ENCODE results near the gene SH2D3A. TPM values are rescaled to one million over a fixed set of nuclear protein-coding genes. Genes with fewer than 3 reads are reported as not detected.

The SH2D3A gene
- total and polyA plus RNA-seq, 2 donors from 2014 or later: 12.5 to 35.4 TPM

DNA sequence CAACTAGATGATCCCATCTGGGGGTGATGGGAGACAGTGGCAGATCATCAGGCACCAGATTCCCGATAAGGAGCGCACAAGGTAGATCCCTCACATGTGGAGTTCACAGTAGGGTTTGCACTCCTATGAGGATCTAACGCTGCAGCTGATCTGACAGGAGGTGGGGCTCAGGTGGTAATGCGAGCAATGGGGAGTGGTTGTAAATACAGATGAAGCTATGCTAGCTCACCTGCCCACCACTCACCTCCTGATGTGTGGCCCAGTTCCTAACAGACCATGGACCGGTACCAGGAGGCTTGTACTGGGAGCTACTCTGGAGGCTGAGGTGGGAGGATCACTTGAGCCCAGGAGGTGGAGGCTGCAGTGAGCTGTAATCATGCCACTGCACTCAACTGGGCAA lies 40.1 kb upstream of the SH2D3A start:
- FAIRE-seq: no peak
- no peaks in the 10 kb centered on the region for H3K4me1 ChIP-seq (ENCODE audit: control insufficient read depth in 2 of 3, insufficient read depth in 2 of 3, low read depth in 1 of 3, low read length in 3 of 3)
- intact Hi-C loops (cut with DNase I): no loop called here

DNA sequence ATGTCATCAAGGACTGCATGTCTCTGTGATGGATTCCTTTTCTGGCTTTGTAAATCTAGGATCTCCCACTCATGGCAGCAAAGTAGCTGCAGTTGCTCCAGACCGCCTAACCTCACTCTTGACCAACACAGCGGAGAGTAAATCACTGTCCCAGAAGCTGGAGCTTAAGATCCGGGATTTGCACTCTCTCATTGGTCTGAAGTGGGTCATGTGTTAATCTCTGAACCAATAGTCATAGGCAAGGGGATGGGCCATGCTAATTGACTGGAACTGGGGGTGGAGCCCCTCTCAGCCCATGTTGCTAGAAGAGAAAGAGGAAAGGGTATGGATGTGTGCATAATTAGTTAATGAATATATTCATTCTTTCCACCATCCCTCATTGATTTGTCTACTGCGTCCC lies 39.3 kb upstream of the SH2D3A start:
- no peak for DNase-seq
- TF ChIP-seq, protein P1, sequence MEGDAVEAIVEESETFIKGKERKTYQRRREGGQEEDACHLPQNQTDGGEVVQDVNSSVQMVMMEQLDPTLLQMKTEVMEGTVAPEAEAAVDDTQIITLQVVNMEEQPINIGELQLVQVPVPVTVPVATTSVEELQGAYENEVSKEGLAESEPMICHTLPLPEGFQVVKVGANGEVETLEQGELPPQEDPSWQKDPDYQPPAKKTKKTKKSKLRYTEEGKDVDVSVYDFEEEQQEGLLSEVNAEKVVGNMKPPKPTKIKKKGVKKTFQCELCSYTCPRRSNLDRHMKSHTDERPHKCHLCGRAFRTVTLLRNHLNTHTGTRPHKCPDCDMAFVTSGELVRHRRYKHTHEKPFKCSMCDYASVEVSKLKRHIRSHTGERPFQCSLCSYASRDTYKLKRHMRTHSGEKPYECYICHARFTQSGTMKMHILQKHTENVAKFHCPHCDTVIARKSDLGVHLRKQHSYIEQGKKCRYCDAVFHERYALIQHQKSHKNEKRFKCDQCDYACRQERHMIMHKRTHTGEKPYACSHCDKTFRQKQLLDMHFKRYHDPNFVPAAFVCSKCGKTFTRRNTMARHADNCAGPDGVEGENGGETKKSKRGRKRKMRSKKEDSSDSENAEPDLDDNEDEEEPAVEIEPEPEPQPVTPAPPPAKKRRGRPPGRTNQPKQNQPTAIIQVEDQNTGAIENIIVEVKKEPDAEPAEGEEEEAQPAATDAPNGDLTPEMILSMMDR (IDR thresholded peaks at IDR 0.05; ENCODE audit: borderline replicate concordance, extremely low read depth, insufficient read depth): no peak
- H3K4me3 ChIP-seq (ENCODE audit: low read length in 3 of 3): no peak overlapping the region

More for the DNA sequence above, 40.1 kb upstream of the SH2D3A start:
- no peak for DNase-seq
- no peak overlapping the region for H3K9ac ChIP-seq (ENCODE audit: low read length in 3 of 3)
- H3K4me3 ChIP-seq (ENCODE audit: low read length in 3 of 3): no peak overlapping the region
- no peak overlapping the region for H3K27ac ChIP-seq (ENCODE audit: low read depth in 2 of 2, low read length in 2 of 2)
- no peaks in the 10 kb centered on the region for H3K27me3 ChIP-seq (ENCODE audit: control insufficient read depth, insufficient read depth, low read length)
- no peaks in the 10 kb centered on the region for H3K36me3 ChIP-seq (ENCODE audit: control insufficient read depth in 2 of 3, insufficient read depth in 3 of 3, low read length in 3 of 3)
- TF ChIP-seq, protein P1 (IDR thresholded peaks at IDR 0.05; ENCODE audit: borderline replicate concordance, extremely low read depth, insufficient read depth): no peak
- peaks cover 0 to 2% (median 0%) of the 10 kb centered on the region in 3 donors for H3K9me3 ChIP-seq (ENCODE audit: control insufficient read depth in 2 of 3, insufficient read depth in 1 of 3, low read length in 3 of 3)

DNA sequence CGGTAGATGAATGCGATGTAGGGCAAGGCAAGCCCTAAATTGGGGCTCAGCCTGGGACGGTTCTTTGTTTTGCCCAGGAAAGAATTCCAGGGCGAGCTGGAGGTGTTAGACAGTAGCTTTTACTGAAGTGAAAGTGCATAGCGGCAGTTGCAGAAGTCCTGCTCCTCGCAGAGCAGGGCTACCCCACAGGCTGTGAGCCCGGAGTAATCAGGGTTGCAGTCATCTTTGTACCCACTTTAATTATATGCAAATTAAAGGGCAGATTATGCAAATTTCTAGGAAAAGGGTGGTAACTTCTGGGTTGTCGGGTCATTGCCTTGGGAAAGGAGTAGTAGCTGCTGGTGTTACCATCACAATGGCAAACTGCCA lies 35.8 kb upstream of the SH2D3A start:
- Histone ChIP-seq H3K4me3 (ENCODE audit: low read length in 3 of 3) (no peak overlapping the region), H3K4me1 (ENCODE audit: control insufficient read depth in 2 of 3, insufficient read depth in 2 of 3, low read depth in 1 of 3, low read length in 3 of 3) (peaks cover 0 to 2% (median 0%) of the 10 kb centered on the region in 3 donors), H3K27me3 (ENCODE audit: control insufficient read depth, insufficient read depth, low read length) (no peaks in the 10 kb centered on the region), H3K36me3 (ENCODE audit: control insufficient read depth in 2 of 3, insufficient read depth in 3 of 3, low read length in 3 of 3) (no peaks in the 10 kb centered on the region), H3K27ac (ENCODE audit: low read depth in 2 of 2, low read length in 2 of 2) (no peak overlapping the region), H3K9ac (ENCODE audit: low read length in 3 of 3) (no peak overlapping the region), H3K9me3 (ENCODE audit: control insufficient read depth in 2 of 3, insufficient read depth in 1 of 3, low read length in 3 of 3) (no peaks in the 10 kb centered on the region)
- FAIRE-seq: no peak
- TF ChIP-seq, protein P1 (IDR thresholded peaks at IDR 0.05; ENCODE audit: borderline replicate concordance, extremely low read depth, insufficient read depth): no peak
- intact Hi-C loops (cut with DNase I): no loop called here
- DNase-seq: no peak

More for the DNA sequence above, 39.3 kb upstream of the SH2D3A start:
- no peak for FAIRE-seq
- H3K9ac ChIP-seq (ENCODE audit: low read length in 3 of 3): no peak overlapping the region
- H3K4me1 ChIP-seq (ENCODE audit: control insufficient read depth in 2 of 3, insufficient read depth in 2 of 3, low read depth in 1 of 3, low read length in 3 of 3): no peaks in the 10 kb centered on the region
- H3K36me3 ChIP-seq (ENCODE audit: control insufficient read depth in 2 of 3, insufficient read depth in 3 of 3, low read length in 3 of 3): no peaks in the 10 kb centered on the region
- H3K9me3 ChIP-seq (ENCODE audit: control insufficient read depth in 2 of 3, insufficient read depth in 1 of 3, low read length in 3 of 3): peaks cover 0 to 2% (median 0%) of the 10 kb centered on the region in 3 donors
- no peaks in the 10 kb centered on the region for H3K27me3 ChIP-seq (ENCODE audit: control insufficient read depth, insufficient read depth, low read length)
- H3K27ac ChIP-seq (ENCODE audit: low read depth in 2 of 2, low read length in 2 of 2): no peak overlapping the region
- intact Hi-C loops (cut with DNase I): no loop called here
